CD4-positive, alpha-beta T cell treated with Interferon alpha-2 for 1 hour (primary cell): ENCODE results near the gene WDFY1.

Experiments
- DNase-seq, 2 donors: peaks; one replicate each; pipeline ENCODE4 v3.0.0-alpha.2; 2020 to 2022

The WDFY1 gene

DNA sequence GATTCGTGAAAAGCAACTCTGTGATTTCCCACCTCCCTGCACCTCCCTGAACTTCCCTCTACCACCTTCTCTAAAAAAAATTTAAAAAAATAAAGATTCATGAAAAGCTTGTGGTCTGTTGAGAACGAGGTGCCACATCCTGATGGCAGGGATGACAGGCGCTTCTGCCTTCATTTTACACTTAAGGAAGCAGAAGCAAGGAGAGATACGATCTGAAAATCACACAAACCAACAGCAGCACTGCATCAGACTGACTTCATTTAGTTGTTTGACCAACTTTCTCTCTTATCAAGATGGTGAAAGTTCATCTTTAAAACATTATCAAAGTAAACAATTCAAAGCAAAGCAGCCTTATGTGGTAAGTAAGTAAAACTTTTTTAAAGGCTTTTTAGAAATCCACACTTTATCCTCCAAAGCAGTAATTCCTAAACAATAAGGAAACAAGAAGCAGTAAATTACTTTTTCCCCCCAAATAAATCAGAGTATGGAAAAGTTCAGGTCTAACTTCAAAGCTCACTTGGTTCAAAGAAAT lies 15.5 kb downstream of the WDFY1 start:
- DNase-seq = peak in 1 of 2 donors; percentile 53

DNA sequence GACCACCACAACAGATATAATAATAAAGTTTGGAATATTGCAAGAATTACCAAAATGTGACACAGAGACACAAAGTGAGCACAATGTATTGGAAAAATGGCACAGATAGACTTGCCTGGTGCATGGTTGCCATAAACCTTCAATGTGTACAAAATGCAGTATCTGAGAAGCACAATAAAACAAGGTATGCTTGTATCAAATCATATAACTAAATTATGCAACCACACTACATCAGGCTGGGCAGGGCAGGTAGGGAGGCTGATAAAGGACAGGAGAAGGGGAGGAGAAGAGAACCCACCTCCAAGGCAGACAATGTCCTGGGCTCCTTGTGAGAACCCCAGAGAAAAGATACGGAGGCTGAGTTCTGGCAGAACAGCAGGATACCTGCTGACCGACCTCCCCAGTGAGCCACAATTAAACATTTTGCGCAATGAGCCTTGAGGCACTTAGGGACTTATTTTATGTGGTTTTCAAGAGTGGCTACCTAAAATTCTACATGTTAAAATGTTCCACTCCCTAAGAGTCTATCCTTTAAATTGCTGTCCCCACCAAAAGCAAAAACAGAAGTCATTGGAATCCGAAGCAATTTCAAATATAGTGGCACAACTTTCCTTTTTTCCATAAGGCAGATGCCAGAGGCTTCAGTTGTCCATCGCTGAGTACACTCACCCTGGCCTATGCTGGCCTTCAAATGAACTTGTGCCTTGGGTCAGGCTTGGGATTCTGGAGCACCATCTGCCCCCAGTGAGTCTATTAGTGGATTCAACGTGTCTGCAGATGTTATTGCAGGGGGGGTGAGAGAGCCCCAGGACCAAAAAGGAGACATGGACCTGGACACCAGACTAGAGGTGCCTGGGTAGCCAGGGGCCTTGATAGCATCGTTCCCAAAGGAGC lies 16.8 kb downstream of the WDFY1 start:
- no peak for DNase-seq

DNA sequence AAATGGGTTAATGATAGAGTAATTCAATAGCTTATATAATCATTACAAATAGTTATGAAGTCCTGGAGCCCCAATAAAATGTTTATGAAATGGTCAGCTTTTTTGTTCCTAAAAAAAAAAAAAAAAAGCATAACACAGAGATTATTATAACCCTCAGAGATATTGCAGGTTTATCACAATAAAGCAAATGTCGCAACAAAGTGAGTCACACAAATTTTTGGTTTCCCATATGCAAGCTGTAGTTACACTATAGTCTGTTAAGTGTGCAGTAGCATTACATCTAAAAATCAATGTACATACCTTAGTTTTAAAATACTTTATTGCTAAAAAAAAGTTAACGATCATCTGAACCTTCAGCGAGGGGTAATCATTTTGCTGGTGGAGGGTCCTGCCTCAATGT lies 20.0 kb downstream of the WDFY1 start:
- no peak for DNase-seq

DNA sequence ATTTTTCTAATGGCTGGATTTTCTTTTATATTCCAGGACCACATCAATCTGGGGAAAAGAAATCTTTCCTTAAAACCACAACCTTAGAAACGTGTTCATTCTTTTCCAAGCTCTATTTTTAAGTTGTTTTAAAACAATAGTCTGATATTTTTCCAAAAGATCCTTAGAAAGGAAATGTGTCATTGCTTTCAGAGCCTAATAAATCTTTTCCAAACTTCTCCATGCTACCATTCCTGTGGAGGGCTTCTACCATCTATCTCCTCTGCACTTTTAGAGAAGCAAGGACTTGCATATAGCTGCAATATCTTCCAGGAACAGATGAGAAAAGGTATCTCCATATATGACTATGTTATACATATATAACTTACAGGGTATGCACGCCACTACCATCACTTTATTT lies 21.2 kb downstream of the WDFY1 start:
- DNase-seq = no peak

DNA sequence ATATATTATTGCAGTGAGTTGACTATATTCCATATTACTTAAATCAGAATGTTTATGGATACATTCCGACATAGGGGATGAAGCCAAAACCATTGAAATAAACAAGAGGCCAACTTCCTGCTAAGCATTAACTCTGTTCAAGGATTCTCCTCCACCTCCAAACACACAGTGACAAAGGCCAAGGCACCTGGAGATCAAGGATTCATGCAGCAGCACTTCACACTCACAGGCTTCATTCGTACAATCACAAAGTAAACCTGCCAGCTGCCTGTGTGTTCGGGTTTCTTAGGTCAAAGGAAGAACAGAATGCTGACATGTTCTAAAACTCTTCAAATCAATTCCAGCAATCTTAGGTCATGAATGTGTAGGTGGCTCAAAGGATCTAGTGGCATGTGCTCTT lies 22.8 kb downstream of the WDFY1 start:
- no peak for DNase-seq

DNA sequence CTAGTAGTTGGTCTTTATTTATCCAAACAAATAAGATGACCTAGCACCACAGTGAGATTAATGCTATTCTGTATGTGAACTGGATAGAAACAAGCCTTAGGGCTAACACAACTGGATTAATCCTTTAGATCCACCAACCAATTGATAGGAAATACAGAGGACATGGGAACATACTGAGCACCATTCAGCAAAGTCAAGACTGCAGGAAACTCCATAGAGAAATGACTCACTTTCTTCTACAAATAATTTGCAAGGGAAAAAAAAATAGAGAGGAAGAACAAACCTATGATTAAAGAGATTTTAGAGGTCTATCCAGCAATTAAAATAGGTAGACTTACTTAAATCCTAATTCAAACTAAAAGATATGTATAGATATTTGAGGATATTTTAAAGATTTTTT lies 23.9 kb downstream of the WDFY1 start:
- no peak for DNase-seq

DNA sequence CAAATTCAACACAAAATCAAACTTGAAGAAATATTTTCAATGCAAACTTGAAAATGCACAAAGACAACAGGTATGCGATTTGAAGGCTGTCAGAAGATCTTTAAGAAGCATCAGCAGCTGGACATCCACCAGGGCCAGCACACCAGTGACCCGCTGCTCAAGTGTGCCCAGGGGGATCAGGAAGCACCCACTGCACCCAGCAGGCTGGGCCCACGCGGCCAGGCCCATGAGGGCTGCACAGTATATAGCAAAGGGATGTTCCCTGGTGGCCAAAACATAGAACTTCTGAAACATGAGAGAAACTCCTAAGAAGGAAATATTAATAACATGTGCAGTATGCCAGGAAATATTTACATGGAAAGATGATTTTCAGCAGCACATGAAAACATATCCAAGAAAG lies 25.0 kb downstream of the WDFY1 start:
- no peak for DNase-seq

DNA sequence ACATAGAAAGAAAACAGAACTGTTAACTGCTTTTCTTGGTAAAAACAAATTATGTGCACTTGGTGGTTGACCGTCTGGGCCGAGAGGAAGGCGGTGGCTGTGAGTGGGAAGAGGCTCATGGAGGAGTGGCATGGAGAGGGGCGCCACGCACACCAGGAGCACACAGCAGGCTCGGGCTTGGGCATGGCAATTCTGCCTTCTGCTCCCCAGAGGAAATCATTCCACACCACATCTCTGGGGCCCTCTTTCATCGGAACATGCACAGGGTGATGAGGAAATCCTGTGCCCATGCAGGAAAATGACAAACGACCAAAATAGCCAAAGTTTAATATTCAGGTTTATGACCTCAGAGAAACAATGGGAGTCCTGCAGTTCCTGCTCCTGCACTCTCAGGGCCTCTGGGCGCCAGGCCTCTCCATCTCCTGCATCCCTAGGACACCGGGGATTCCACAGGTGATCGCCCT lies 26.4 kb downstream of the WDFY1 start:
- DNase-seq = no peak

DNA sequence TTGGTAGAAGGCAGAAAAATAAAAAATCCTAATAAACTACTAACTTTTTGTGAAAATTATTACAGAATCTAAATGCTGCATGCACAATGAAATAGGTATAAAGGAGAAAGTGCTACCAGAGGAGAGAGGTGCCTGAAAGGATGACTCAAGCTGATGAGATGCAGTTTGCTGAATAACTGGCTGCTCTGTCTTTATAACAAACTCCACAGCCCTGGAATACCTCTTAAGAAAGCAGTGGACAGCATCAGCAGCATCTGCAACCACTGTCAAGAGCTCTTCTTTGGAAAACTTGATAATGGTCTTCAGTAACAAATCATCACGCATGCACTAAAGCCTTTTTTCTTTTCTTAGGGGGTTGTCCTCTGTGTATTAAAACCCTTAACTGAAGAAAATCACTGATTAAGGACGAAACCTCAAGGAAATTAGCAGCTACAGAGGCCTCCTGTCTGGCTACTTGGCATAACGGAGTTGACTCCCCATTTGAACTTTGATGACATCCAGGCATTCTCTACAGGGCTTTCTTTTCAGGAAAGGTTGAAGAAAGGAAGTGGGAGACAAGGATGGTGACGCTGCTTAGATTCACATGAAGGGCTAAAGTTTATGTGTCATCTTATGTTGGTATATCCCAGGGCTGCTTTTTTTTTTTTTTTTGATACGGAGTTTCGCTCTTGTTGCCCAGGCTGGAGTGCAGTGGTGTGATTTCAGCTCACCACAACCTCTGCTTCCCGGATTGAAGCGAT lies 28.8 kb downstream of the WDFY1 start:
- no peak for DNase-seq

DNA sequence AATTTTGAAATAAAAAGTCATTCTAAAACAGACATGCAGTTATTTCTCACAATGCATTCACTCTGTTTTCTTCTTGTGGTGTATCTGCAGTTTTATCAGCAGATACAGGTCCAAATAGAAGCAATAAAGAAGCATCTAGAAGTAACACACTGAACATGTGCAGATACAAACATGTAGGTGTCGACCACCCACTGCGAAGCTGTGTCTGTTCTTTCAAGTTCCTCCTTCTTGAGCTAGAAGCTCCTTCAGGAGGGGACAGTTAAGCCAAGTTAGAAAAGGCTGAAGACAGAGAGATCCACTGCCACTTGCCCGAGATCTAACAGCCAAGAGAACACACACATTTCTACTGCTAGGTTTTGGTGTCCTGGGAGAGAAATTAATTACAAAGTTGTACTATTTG lies 30.1 kb downstream of the WDFY1 start:
- no peak for DNase-seq

DNA sequence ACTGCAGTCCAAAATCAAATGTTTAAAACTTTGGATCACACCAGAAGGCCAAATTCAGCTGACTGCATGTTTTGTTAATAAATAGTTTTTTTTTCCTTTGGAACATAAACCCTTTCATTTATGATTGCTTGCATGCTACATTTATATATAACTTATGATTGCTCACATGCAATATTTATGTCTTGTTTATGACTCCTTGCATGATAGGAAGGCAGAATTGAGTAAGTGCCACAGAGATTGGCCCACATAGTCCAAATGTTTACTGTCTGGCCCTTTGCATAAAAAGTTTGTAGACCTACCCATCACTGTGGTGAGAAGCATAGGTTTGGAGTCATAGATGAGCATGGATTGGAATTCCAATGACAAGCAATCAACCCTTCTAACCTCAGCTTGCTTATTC lies 30.8 kb downstream of the WDFY1 start:
- DNase-seq = no peak

DNA sequence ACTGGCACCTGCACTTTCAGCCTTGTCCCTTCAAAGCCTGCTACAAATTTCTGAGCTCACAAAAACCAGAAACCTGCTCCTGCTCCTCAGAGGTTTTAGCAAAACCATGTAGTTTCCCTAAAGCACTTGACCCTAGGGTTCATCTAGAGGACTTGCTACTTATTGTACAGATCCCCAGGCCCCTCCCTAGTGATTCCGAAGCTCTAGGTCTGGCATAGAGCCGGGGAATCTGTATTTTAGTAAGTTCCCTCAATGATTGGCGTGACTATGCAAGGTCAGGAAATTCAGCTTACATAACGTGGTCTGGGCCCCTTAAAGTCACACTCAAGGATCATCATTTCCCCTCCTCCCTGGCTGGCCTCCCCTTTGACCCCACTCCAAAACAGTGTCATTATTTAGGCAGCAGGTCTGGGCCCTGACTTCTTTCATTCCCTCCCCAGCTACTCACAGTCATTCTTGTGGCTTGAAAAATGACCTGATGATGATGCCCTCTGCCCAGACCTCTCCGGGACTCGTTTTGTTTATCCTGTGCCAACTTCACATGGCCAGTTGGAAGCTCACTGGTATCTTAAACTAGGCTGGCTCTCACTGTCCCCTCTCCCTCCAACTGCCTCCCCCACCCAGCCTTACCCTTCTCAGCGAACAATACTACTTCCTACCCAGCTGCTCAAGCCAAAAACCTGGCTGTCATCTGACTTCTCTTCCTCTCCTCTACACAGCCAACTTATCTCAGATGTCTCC lies 36.0 kb downstream of the WDFY1 start:
- no peak for DNase-seq

DNA sequence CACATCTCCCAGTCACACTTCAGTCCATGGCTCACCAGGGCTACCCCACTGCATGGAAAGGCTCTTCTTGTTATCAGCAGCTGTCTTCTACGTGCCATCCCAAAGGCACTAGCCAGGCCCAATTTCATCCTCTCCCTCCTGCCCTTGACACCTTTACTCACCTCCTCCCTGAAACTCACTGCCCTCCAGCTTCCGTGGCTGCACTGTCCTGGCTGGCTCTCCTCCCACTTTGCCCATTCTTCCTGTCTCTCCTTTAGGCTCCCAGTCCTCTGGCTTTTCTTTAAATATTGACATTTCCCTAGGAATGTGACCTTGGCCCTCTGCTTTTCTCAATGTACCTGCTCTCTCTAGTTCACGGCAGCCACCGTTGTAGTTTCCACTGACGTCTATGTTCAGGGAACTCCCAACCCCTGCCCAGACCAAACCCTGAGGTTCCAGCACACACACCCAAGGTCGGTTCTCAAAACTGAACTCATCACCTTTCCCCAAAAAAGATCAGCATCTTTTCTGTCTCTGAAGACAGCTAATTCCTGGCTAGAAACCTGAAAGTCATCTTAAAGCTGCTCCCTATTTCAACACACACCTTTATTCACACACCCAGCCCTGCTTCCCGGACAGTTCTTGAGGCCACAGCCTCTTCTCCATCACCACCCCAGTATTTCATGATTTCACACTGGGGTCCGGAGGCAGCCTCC lies 36.7 kb downstream of the WDFY1 start:
- no peak for DNase-seq

DNA sequence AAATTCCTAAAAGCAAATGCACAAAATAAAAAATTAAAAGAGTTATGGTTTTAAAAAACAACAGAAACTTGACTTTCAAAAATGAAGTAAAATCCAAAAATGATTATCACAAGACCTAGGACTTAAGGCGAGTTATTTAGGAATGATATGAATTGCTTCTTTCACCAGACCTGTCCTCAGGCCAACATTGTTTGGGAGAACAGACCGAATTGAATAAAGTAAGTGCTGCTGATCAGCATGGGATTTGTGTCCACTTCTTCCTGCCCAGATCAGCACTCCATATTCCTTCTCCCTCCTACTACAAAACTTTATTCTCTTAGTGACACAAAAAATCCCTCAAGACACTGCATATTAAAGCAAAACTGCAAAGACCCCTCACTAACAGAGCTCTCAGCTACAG lies 39.1 kb downstream of the WDFY1 start:
- DNase-seq = no peak

DNA sequence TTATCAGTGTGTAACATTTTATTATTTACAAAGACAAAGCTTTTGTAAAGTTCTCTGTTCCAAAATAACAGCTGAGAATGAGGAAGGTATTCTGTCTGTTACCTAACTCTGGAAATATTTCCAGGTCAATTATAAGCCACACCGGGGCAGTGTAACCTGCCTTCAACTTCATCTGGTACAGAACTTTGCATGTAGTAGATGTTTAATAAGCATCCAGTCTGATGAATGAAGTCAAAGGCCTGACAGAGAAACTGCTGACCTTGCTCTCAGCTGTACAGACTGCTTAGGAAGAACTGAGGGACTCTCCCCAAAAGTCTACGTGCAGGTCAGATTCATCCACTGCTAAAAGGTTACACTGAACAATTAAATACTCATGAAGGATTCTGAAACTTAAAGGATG lies 43.3 kb downstream of the WDFY1 start:
- DNase-seq = no peak

DNA sequence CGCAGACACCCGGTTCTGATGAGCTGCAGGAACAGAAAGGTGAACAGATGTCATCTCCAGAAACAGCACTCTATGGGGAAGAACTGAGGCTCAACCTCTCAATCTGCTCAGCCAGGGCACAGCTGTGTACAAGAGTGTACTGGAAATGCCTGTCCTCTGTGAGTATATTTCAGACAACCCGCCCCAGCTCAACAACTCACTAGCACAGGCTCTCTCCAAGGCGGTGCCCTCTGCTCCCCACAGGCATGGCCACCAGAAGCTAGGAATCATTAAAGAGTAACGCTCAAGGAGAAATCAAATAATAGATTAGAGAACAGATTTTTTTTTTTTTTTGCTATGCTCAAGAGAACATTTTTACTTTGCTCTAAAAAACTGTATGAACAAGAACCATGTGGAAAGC lies 43.8 kb downstream of the WDFY1 start:
- no peak for DNase-seq

DNA sequence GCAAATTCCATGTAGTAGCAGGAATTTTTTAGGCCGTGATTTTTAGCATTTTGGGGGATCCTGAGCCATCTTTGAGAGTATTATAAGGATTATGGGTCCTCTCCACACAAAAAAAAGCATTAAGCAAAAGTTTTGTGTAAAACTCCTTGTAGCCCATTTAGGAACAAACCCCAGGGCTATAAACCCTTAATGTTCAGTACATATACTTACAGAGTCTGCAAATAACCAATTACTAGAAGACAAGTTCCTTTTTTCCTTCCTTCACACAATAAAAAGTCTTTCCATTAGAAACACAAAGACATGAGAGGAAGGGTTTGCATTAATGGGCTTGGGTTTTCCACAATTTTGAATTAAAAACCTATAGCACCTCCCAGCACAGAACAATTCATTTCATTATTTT lies 44.6 kb downstream of the WDFY1 start:
- DNase-seq = no peak

DNA sequence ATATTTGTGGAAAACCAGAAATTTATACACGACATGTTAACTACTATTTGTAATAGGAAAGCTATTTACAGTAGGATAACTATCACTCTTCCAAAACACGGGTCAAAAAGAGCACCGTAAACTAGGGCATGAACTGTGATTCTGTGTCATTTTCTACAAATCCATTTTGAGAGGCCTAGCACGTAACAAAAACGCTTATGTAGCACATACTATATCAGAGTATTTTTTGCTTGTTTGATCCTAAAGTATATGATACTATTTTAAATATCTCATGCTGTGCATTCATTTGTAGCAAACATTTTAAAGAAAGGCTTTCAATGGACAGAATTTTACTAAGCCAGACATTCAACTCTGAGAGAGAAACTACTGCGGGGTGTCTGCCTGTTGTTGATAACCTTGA lies 45.1 kb downstream of the WDFY1 start:
- no peak for DNase-seq

DNA sequence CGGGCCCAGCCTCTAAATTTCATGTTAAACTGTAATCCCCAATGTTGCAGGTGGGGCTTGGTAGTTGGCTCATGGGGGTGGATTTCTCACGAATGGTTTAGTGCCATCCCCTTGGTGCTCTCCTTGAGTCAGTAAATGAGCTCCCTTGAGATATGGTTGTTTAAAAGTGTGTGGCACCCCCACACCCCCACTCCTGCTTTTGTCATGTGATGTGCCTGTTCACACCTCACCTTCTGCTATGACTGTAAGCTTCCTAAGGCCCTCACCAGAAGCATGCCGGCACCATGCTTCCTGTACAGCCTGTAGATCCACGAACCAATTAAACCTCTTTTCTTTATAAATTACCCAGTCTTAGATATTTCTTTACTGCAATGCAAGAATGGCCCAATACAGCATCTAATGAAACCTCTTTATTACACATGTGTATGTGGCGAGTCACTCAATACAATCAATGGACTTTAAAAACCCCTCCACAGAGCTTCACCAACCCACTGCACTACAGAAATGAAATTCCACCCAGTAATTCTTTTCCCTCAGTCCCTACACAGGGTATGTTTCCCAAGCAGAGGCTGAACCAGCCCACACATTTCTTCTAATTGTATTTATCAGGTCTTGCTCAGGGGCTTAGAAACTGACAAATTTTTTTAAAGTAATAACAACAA lies 47.3 kb downstream of the WDFY1 start:
- no peak for DNase-seq

DNA sequence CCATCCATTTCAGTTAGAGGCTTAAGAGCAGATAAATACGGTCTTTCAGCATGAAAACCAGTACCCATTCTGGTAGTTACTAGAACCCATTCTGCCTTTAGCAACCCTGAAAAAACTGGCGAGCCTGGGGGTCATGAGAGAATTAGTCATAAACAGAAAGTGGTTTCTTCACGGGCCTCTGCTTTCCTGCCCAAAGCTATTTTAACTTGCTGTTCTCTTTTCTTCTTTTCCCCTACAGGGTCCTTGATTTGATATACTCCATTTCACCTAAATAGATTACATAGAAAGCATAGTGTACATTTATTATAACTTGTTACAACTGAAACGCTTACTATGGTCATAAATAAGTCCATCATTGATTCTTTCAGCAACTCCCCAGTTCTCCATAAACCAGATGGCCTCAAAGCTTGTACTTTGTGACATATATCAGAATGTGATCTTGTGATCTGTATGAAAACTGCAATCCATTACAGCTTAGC lies 48.3 kb downstream of the WDFY1 start:
- DNase-seq = peak in 1 of 2 donors; percentile 24

DNA sequence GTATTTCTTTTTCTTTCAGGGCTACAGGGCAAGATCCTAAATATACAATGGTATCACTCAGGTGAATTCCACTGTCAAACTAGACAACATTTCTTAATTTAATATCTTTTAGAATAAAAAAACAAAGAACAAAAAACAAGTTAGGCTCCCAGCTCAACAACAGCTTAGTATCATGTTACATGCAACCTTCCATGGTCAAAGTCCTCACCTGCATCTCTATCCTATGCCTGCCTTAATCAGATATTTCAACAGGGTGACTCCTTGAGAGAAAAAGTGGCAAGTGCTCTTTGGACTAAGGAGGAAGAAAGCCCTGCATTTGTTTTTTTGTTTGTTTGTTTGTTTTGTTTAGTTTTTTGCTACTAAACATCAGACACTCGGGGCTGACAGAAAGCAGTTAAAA lies 50.2 kb downstream of the WDFY1 start:
- DNase-seq = no peak

DNA sequence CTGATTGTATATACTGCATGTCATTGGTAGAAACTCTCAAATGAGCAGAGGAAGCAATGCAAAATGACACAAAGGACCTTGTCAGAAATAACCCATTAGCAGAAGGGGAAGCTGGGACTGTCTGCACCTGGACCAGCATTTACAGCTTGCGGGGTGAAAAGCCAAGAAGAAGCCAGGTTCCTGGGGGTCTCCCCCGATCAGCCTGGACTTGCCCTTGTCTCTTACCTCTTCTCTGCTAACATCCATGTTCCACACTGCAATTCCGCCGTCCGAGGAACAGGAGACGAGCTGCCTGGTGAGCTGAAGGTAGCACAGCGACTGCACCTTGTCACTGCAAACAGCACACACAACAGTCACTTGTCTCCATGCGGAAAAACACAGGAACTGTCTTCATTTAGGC lies 51.1 kb downstream of the WDFY1 start:
- DNase-seq = no peak
